Adipocyte (in vitro differentiated cells): ENCODE measurements around the gene LRRFIP1.
A peak's percentile ranks its signal among the peaks of the same experiment; 100 is the strongest.

Source experiments
- DNase-seq: peaks from one replicate; pipeline ENCODE4 v3.0.0-alpha.2; 2015; ENCODE audit warnings: low read depth
- H3K27me3 ChIP-seq: replicated peaks from 2 replicates; pipeline ENCODE4 v1.7.0; 2013; ENCODE audit warnings: mild to moderate bottlenecking, low read length, moderate library complexity; ENCODE audit not compliant: control insufficient read depth, insufficient read depth
- H3K36me3 ChIP-seq: 2 replicates; pipeline ENCODE4 v1.7.0; 2013; ENCODE audit warnings: low read length, mild to moderate bottlenecking, moderate library complexity; ENCODE audit not compliant: control insufficient read depth, insufficient read depth, severe bottlenecking
- H3K4me1 ChIP-seq: 2 replicates; pipeline ENCODE4 v1.7.0; 2013; ENCODE audit warnings: mild to moderate bottlenecking, low read length, moderate library complexity; ENCODE audit not compliant: control insufficient read depth, insufficient read depth
- H3K4me3 ChIP-seq: 2 replicates; pipeline ENCODE4 v1.7.0; 2013; ENCODE audit warnings: mild to moderate bottlenecking, low read length, moderate library complexity
- H3K9ac ChIP-seq: 2 replicates; pipeline ENCODE4 v1.7.0; 2013; ENCODE audit warnings: mild to moderate bottlenecking, low read length, moderate library complexity
- H3K9me3 ChIP-seq: 2 replicates; pipeline ENCODE4 v1.7.0; 2013; ENCODE audit warnings: mild to moderate bottlenecking, low read length, moderate library complexity; ENCODE audit not compliant: control insufficient read depth

LRRFIP1 gene

GRCh38 chr2:237791977-237792727, 164.8 kb downstream of the LRRFIP1 start:
- H3K4me1 ChIP-seq, result peaks cover 7% of the 10 kb centered on the region
- DNase-seq, result peak; percentile 2
- no peak overlapping the region for H3K4me3 ChIP-seq
- no peaks in the 10 kb centered on the region for H3K27me3 ChIP-seq
- peaks cover 8% of the 10 kb centered on the region for H3K9me3 ChIP-seq
- peaks cover 8% of the 10 kb centered on the region for H3K36me3 ChIP-seq
- no peak overlapping the region for H3K9ac ChIP-seq

GRCh38 chr2:237797253-237797652, 169.9 kb downstream of the LRRFIP1 start:
- H3K4me1 ChIP-seq, result peaks cover 4% of the 10 kb centered on the region
- no peaks in the 10 kb centered on the region for H3K27me3 ChIP-seq
- no peaks in the 10 kb centered on the region for H3K36me3 ChIP-seq
- no peak overlapping the region for H3K9ac ChIP-seq
- H3K4me3 ChIP-seq, result no peak overlapping the region
- DNase-seq, result no peak
- H3K9me3 ChIP-seq, result peaks cover 9% of the 10 kb centered on the region

GRCh38 chr2:237798236-237799059, 171.1 kb downstream of the LRRFIP1 start, which contains the start of gene RBM44:
TSS of gene RBM44 (plus strand) at chr2:237798779. CDS start at chr2:237813610, 14,831 bp downstream.
- Histone ChIP-seq H3K4me3 (no peak within 1 kb of the TSS), H3K36me3 (no peaks in the 10 kb centered on the region), H3K27me3 (no peaks in the 10 kb centered on the region), H3K9me3 (peaks cover 9% of the 10 kb centered on the region), H3K9ac (no peak within 1 kb of the TSS), H3K4me1 (no peaks in the 10 kb centered on the region)
- DNase-seq, result no peak

- H3K9ac ChIP-seq, result no peak overlapping the region
- no peaks in the 10 kb centered on the region for H3K27me3 ChIP-seq
- H3K4me1 ChIP-seq, result no peaks in the 10 kb centered on the region
- no peak for DNase-seq
- no peak overlapping the region for H3K4me3 ChIP-seq
- no peaks in the 10 kb centered on the region for H3K36me3 ChIP-seq
- H3K9me3 ChIP-seq, result peaks cover 9% of the 10 kb centered on the region
Observed at GRCh38 chr2:237799060-237799428, 171.7 kb downstream of the LRRFIP1 start.

GRCh38 chr2:237801466-237801865, 174.1 kb downstream of the LRRFIP1 start:
- Histone ChIP-seq H3K4me1 (peaks cover 3% of the 10 kb centered on the region), H3K4me3 (no peak overlapping the region), H3K9me3 (peaks cover 9% of the 10 kb centered on the region), H3K9ac (no peak overlapping the region), H3K36me3 (no peaks in the 10 kb centered on the region), H3K27me3 (no peaks in the 10 kb centered on the region)
- no peak for DNase-seq

GRCh38 chr2:237806334-237806733, 178.9 kb downstream of the LRRFIP1 start:
- Histone ChIP-seq H3K4me3 (no peak overlapping the region), H3K36me3 (no peaks in the 10 kb centered on the region), H3K4me1 (peaks cover 3% of the 10 kb centered on the region), H3K9ac (no peak overlapping the region), H3K27me3 (peaks cover 7% of the 10 kb centered on the region), H3K9me3 (peaks cover 14% of the 10 kb centered on the region)
- DNase-seq, result no peak

- no peak overlapping the region for H3K9ac ChIP-seq
- H3K27me3 ChIP-seq, result peaks cover 6% of the 10 kb centered on the region
- H3K9me3 ChIP-seq, result no peaks in the 10 kb centered on the region
- no peak overlapping the region for H3K4me3 ChIP-seq
- H3K36me3 ChIP-seq, result no peaks in the 10 kb centered on the region
- no peak for DNase-seq
- peaks cover 10% of the 10 kb centered on the region for H3K4me1 ChIP-seq
Observed at GRCh38 chr2:237815637-237816036, 188.2 kb downstream of the LRRFIP1 start.

- H3K4me3 ChIP-seq, result no peak overlapping the region
- no peaks in the 10 kb centered on the region for H3K36me3 ChIP-seq
- H3K9ac ChIP-seq, result no peak overlapping the region
- H3K27me3 ChIP-seq, result no peaks in the 10 kb centered on the region
- H3K9me3 ChIP-seq, result no peaks in the 10 kb centered on the region
- peaks cover 10% of the 10 kb centered on the region for H3K4me1 ChIP-seq
- no peak for DNase-seq
Observed at GRCh38 chr2:237816531-237816930, 189.1 kb downstream of the LRRFIP1 start.

GRCh38 chr2:237818066-237818473, 190.7 kb downstream of the LRRFIP1 start:
- H3K4me3 ChIP-seq, result no peak overlapping the region
- H3K9me3 ChIP-seq, result no peaks in the 10 kb centered on the region
- H3K36me3 ChIP-seq, result no peaks in the 10 kb centered on the region
- DNase-seq, result peak; percentile 92
- H3K27me3 ChIP-seq, result no peaks in the 10 kb centered on the region
- peaks cover 10% of the 10 kb centered on the region for H3K4me1 ChIP-seq
- no peak overlapping the region for H3K9ac ChIP-seq

GRCh38 chr2:237819231-237819630, 191.8 kb downstream of the LRRFIP1 start:
- no peak overlapping the region for H3K9ac ChIP-seq
- no peaks in the 10 kb centered on the region for H3K9me3 ChIP-seq
- no peaks in the 10 kb centered on the region for H3K36me3 ChIP-seq
- no peak for DNase-seq
- no peaks in the 10 kb centered on the region for H3K27me3 ChIP-seq
- no peak overlapping the region for H3K4me3 ChIP-seq
- peaks cover 10% of the 10 kb centered on the region for H3K4me1 ChIP-seq

- no peak overlapping the region for H3K9ac ChIP-seq
- no peak overlapping the region for H3K4me3 ChIP-seq
- no peaks in the 10 kb centered on the region for H3K36me3 ChIP-seq
- H3K4me1 ChIP-seq, result peaks cover 10% of the 10 kb centered on the region
- no peak for DNase-seq
- H3K9me3 ChIP-seq, result no peaks in the 10 kb centered on the region
- no peaks in the 10 kb centered on the region for H3K27me3 ChIP-seq
Observed at GRCh38 chr2:237820421-237820820, 193.0 kb downstream of the LRRFIP1 start.
